Activated CD8-positive, alpha-beta memory T cell treated with anti-CD3 and anti-CD28 coated beads for 24 hours (primary cell): Measurements from ENCODE around the gene D2HGDH.
A peak's percentile ranks its signal among the peaks of the same experiment; 100 is the strongest.
"Not testable (repeated sequence)": the region's sequence is repeated elsewhere in the genome, so short reads cannot be mapped to it uniquely, and the experiment has no call there.

Experiments
- DNase-seq: peaks from one replicate; pipeline ENCODE4 v3.0.0-alpha.2; 2020

Gene D2HGDH

GRCh38 chr2:241726459-241726858, 8.0 kb upstream of the D2HGDH start:
- DNase-seq: no peak

DNA sequence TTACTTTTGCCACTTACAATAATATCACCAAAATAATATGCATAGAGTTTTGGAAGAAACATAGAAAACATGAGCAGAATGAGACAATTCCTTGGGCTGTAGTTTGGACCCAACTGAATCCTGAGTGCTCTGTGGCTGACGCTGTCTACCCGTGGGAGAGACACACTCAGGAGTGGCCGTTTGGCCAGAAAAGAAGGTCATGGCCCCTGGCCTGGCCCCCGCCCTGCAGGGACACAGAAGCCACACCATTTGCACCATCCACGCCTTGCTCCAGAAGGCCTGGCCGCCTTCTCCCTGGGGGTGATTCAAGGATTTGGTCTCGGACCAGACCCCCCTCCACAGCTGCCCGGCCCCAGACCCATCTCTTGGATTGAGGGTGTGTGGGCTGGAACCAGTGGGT, 6.4 kb upstream of the D2HGDH start:
- no peak for DNase-seq

GRCh38 chr2:241728627-241729026, 5.8 kb upstream of the D2HGDH start:
- no peak for DNase-seq

DNA sequence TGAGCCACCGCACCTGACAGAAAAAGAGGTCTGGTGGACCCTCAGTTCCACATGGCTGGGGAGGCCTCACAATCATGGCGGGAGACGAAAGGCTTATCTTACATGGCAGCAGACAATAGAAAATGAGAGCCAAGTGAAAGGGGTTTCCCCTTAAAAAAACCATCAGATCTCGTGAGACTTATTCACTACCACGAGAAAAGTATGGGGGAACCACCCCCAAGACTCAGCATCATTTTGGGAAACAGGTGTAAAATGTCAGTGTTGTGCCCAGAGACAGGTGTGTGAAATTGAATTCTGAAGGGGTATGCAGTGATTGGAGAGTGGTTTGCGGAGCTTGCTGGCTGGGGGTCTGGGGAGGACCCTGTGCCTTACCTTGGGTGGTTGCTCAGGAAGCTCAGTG, 4.6 kb upstream of the D2HGDH start:
- no peak for DNase-seq

- no peak for DNase-seq
Observed at GRCh38 chr2:241730671-241731293, 3.6 kb upstream of the D2HGDH start.

GRCh38 chr2:241732513-241733186, 1.8 kb upstream of the D2HGDH start:
- peak; percentile 84 for DNase-seq

- no peak for DNase-seq
Observed at GRCh38 chr2:241733391-241734207, 831 bp upstream of the D2HGDH start.

- no peak for DNase-seq
Observed at GRCh38 chr2:241734208-241734466, 293 bp upstream of the D2HGDH start.

GRCh38 chr2:241736111-241736510, 1.7 kb downstream of the D2HGDH start:
- DNase-seq: no peak

DNA sequence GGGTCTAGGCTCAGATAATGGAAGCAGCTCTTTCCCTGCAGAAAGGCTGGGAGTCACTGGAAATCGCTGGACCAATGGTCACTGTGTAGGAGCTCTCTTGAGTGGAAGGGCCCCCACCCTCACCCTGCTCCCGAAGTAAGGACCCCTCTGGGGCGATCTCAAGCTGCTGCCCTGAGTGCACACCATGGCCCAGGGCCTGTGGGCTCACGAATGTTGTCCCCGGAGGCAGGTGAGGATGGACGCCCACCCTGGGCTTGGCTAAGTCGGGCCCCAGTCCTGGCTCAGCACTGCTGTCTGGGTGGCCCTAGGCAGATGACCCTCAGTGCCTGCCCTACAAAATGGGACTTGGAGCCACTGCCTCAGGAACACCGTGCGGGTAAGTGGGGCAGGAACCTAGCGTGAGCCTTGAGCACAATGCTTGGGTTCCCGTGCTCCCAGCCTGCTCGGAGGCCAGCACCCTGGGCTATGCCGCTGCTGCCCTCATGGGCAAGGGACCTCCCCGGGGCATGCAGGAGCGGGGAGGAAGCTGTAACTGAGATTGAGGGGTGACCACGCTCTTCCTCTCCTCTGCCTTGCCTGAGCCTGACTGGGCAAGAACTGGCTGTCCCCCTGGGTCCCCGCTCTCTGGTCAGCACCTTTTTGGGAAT, 3.7 kb downstream of the D2HGDH start:
- DNase-seq: no peak

- no peak for DNase-seq
Observed at GRCh38 chr2:241739177-241739576, 4.7 kb downstream of the D2HGDH start.

DNA sequence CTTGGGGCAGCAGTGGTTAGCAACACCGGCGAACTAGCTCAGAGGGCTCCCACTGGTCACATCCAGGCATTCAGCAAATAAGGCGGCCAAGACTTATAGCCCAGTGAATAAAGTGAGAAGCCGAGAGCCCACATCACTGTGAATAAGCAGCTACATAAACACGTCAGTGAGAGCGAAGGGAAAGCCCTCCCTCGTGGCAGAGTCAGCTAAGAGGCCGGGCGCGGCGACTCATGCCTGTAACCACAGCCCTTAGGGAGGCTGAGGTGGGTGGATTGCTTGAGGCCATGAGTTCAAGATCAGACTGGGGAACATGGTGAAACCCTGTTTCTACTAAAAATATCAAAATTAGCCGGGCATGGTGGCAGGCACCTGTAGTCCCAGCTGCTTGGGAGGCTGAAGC, 5.2 kb downstream of the D2HGDH start:
- peak; percentile 76 for DNase-seq

DNA sequence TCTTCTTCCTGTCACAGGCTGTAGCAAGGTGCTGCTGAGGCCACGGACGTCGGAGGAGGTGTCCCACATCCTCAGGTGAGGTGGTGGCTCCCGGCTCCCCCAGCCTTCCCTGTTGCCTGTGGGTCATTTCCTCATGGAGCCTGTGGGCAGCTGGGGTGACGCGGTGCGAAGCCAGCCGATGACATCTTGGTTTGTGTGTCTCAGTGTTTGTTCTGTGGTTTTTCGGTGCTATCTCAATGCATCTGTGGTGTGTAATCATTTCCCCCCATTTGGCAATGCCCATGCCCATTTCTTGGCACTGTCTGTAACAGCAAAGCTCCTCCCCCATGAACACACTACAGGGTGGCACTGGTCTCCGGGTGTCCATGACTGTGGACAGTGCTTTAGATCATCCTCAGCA, 6.6 kb downstream of the D2HGDH start:
- DNase-seq: no peak

DNA sequence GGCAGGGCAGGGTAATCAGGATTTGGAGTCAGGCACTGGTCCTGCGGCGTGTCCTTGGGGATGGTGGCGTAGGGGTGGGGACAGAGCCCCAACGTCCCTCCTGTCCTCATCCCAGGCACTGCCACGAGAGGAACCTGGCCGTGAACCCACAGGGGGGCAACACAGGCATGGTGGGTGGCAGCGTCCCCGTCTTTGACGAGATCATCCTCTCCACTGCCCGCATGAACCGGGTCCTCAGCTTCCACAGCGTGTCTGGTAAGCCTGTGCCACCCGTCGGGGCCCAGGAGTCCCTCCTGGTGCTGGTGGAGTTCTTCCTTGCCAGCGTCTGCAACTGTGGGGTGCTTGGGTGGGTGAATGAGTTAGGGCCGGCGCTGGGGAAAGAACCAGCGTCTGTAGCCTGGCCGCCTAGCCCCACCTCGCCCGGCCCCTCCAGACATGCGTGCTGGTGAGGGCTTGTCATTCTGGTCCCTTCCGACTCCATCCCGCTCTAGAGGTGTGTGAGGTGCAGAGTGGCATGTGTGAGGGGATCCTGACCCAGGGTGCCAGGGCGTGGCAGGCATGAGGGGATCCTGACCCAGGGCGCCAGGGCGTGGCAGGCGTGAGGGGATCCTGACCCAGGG, 8.0 kb downstream of the D2HGDH start:
- DNase-seq: no peak

DNA sequence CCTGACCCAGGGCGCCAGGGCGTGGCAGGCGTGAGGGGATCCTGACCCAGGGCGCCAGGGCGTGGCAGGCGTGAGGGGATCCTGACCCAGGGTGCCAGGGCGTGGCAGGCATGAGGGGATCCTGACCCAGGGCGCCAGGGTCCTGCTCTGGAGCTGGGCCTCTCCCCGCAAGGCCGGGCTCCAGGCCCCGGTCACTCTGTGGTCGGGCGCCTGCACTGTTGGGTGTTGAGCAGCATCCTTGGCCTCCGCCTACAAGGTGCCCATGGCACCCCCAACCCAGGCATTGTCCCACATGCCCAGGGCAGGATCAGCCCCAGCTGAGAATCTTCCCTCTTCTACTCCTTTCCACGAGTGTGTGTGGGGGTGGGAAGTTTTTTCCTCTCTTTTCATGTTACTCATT, 8.6 kb downstream of the D2HGDH start:
- not testable (repeated sequence) for DNase-seq

GRCh38 chr2:241743620-241744019, 9.2 kb downstream of the D2HGDH start:
- no peak for DNase-seq

- no peak for DNase-seq
Observed at GRCh38 chr2:241744028-241744754, 9.8 kb downstream of the D2HGDH start.

- no peak for DNase-seq
Observed at GRCh38 chr2:241745276-241745675, 10.8 kb downstream of the D2HGDH start.

- DNase-seq: no peak
Observed at GRCh38 chr2:241746084-241746483, 11.7 kb downstream of the D2HGDH start.

- DNase-seq: no peak
Observed at GRCh38 chr2:241748468-241749256, 14.2 kb downstream of the D2HGDH start.

- no peak for DNase-seq
Observed at GRCh38 chr2:241750076-241750840, 15.8 kb downstream of the D2HGDH start.
